ENCODE measurements around the gene ZSWIM1. TPM values are rescaled to one million over a fixed set of nuclear protein-coding genes. Genes with fewer than 3 reads are reported as not detected.

The ZSWIM1 gene
- total RNA-seq, 1 donor from 2014 or later = 16.2 TPM

- no peak for TF ChIP-seq CTCF (IDR thresholded peaks at IDR 0.05; ENCODE audit: insufficient read depth, low read length, poor library complexity, severe bottlenecking)
- no peak for DNase-seq (ENCODE audit: low read depth)
- no peaks in the 10 kb centered on the region for H3K27me3 ChIP-seq (ENCODE audit: control insufficient read depth, insufficient read depth, low read length)
- no peak overlapping the region for H3K4me3 ChIP-seq (ENCODE audit: low read depth, low read length)
- H3K36me3 ChIP-seq (ENCODE audit: control insufficient read depth, insufficient read depth, low read length) = no peaks in the 10 kb centered on the region
These were observed 2.8 kb upstream of the ZSWIM1 start for GRCh38 chr20:45878076-45878761.

- Histone ChIP-seq H3K4me3 (ENCODE audit: low read depth, low read length) (no peak overlapping the region), H3K36me3 (ENCODE audit: control insufficient read depth, insufficient read depth, low read length) (no peaks in the 10 kb centered on the region), H3K27me3 (ENCODE audit: control insufficient read depth, insufficient read depth, low read length) (no peaks in the 10 kb centered on the region)
- no peak for DNase-seq (ENCODE audit: low read depth)
- no peak for TF ChIP-seq CTCF (IDR thresholded peaks at IDR 0.05; ENCODE audit: insufficient read depth, low read length, poor library complexity, severe bottlenecking)
These were observed 1.6 kb downstream of the ZSWIM1 start for GRCh38 chr20:45882469-45883099.

- H3K27me3 ChIP-seq (ENCODE audit: control insufficient read depth, insufficient read depth, low read length) = no peaks in the 10 kb centered on the region
- no peak for DNase-seq (ENCODE audit: low read depth)
- H3K4me3 ChIP-seq (ENCODE audit: low read depth, low read length) = no peak overlapping the region
- TF ChIP-seq CTCF (IDR thresholded peaks at IDR 0.05; ENCODE audit: insufficient read depth, low read length, poor library complexity, severe bottlenecking) = no peak
- no peaks in the 10 kb centered on the region for H3K36me3 ChIP-seq (ENCODE audit: control insufficient read depth, insufficient read depth, low read length)
These were observed 2.1 kb downstream of the ZSWIM1 start for GRCh38 chr20:45883100-45883469.

GRCh38 chr20:45886590-45887345 is 5.7 kb downstream of the ZSWIM1 start:
- no peak for DNase-seq (ENCODE audit: low read depth)
- H3K36me3 ChIP-seq (ENCODE audit: control insufficient read depth, insufficient read depth, low read length) = no peaks in the 10 kb centered on the region
- no peaks in the 10 kb centered on the region for H3K27me3 ChIP-seq (ENCODE audit: control insufficient read depth, insufficient read depth, low read length)
- no peak for TF ChIP-seq CTCF (IDR thresholded peaks at IDR 0.05; ENCODE audit: insufficient read depth, low read length, poor library complexity, severe bottlenecking)
- no peak overlapping the region for H3K4me3 ChIP-seq (ENCODE audit: low read depth, low read length)

- Histone ChIP-seq H3K4me3 (ENCODE audit: low read depth, low read length) (no peak within 1 kb of the TSS), H3K27me3 (ENCODE audit: control insufficient read depth, insufficient read depth, low read length) (no peaks in the 10 kb centered on the region), H3K36me3 (ENCODE audit: control insufficient read depth, insufficient read depth, low read length) (no peaks in the 10 kb centered on the region)
- no peak for TF ChIP-seq CTCF (IDR thresholded peaks at IDR 0.05; ENCODE audit: insufficient read depth, low read length, poor library complexity, severe bottlenecking)
- DNase-seq (ENCODE audit: low read depth) = no peak
These were observed 6.3 kb downstream of the ZSWIM1 start, which contains the start of gene SPATA25 for GRCh38 chr20:45887346-45887715. Gene SPATA25 (minus strand): TSS chr20:45887622. CDS start chr20:45887590, 32 bp downstream.
